HL-60 (cell line): ENCODE data around the gene POLK.
A peak's percentile ranks its signal among the peaks of the same experiment; 100 is the strongest.

Experiments used
- DNase-seq, 2 experiments: peaks; one replicate each; pipeline ENCODE4 v3.0.0-alpha.2; 2010 to 2020; ENCODE audit warnings: low read depth in 1 of 2, low spot score in 1 of 2
- H3K27ac ChIP-seq: fragments of 250-450 bp; sonication (Bioruptor Pico); replicated peaks from 2 replicates; pipeline ENCODE4 v1.5.1; 2020; ENCODE audit warnings: mild to moderate bottlenecking, moderate library complexity
- H3K27me3 ChIP-seq: fragments of 250-450 bp; sonication (Bioruptor Pico); 2 replicates; pipeline ENCODE4 v1.5.1; 2021; ENCODE audit warnings: mild to moderate bottlenecking, moderate library complexity; ENCODE audit not compliant: insufficient read depth, poor library complexity, severe bottlenecking
- H3K4me3 ChIP-seq: replicated peaks from 2 replicates; pipeline ENCODE4 v1.5.1; 2011; ENCODE audit warnings: mild to moderate bottlenecking, control low read depth, low read length; ENCODE audit not compliant: insufficient read depth
- GABPA ChIP-seq: IDR thresholded peaks from 2 replicates; pipeline ENCODE4 v1.6.1; 2012; ENCODE audit warnings: low read depth
- POLR2AphosphoS5 ChIP-seq: IDR thresholded peaks from 2 replicates; pipeline ENCODE4 v1.6.1; 2012; ENCODE audit warnings: low read depth
- REST ChIP-seq: IDR thresholded peaks from 2 replicates; pipeline ENCODE4 v1.6.1; 2012; ENCODE audit warnings: low read depth; ENCODE audit not compliant: insufficient replicate concordance
- SPI1 ChIP-seq: IDR thresholded peaks from 2 replicates; pipeline ENCODE4 v1.6.1; 2012; ENCODE audit warnings: low read depth, mild to moderate bottlenecking, borderline replicate concordance
- TF ChIP-seq, protein P1 (sequence below): IDR thresholded peaks from one replicate; pipeline ENCODE4 v1.5.1; 2011; ENCODE audit warnings: low read length, control low read depth, inconsistent platforms; ENCODE audit not compliant: insufficient read depth

Gene POLK

GRCh38 chr5:75566710-75567309, 55.1 kb downstream of the POLK start:
- peak; percentile 15 to 61 for DNase-seq
- H3K4me3 ChIP-seq = no peak overlapping the region
- TF ChIP-seq GABPA = no peak
- H3K27ac ChIP-seq = peak overlapping the region; percentile 51
- no peaks in the 10 kb centered on the region for H3K27me3 ChIP-seq

- no peaks in the 10 kb centered on the region for H3K27me3 ChIP-seq
- no peak overlapping the region for H3K4me3 ChIP-seq
- no peak overlapping the region; the same call in 1 of the 2 replicates for H3K27ac ChIP-seq
- peak in 1 of 2 experiments; percentile 1 for DNase-seq
- TF ChIP-seq POLR2AphosphoS5 (no peak), REST (no peak), GABPA (no peak), SPI1 (no peak)
- TF ChIP-seq, protein P1, sequence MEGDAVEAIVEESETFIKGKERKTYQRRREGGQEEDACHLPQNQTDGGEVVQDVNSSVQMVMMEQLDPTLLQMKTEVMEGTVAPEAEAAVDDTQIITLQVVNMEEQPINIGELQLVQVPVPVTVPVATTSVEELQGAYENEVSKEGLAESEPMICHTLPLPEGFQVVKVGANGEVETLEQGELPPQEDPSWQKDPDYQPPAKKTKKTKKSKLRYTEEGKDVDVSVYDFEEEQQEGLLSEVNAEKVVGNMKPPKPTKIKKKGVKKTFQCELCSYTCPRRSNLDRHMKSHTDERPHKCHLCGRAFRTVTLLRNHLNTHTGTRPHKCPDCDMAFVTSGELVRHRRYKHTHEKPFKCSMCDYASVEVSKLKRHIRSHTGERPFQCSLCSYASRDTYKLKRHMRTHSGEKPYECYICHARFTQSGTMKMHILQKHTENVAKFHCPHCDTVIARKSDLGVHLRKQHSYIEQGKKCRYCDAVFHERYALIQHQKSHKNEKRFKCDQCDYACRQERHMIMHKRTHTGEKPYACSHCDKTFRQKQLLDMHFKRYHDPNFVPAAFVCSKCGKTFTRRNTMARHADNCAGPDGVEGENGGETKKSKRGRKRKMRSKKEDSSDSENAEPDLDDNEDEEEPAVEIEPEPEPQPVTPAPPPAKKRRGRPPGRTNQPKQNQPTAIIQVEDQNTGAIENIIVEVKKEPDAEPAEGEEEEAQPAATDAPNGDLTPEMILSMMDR = no peak
Observed at GRCh38 chr5:75567710-75568109, 56.0 kb downstream of the POLK start.

DNA sequence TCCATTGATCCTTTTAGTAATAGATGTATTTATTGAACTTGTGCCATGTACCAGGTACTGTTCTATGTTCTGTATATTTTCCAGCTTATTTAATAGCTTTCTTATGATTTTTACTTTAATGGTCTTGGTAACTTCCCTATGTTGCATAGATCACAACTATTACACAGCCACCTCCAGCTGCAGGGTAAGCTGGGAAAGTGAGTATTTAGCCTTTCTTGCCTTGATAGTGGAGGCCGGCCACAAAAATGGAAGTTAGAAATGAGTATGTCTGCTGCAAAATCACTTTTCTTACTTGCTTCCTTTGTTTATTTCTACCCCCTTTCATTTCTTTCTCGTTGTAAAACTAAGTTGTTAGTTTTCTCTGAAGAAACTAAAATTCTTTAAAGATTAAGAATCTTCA, 56.5 kb downstream of the POLK start:
- TF ChIP-seq GABPA (no peak), SPI1 (no peak), POLR2AphosphoS5 (no peak), REST (no peak)
- TF ChIP-seq, protein P1 = no peak
- Histone ChIP-seq H3K27ac (no peak overlapping the region; the same call in 1 of the 2 replicates), H3K4me3 (no peak overlapping the region), H3K27me3 (no peaks in the 10 kb centered on the region)
- DNase-seq = peak in 1 of 2 experiments; percentile 1

DNA sequence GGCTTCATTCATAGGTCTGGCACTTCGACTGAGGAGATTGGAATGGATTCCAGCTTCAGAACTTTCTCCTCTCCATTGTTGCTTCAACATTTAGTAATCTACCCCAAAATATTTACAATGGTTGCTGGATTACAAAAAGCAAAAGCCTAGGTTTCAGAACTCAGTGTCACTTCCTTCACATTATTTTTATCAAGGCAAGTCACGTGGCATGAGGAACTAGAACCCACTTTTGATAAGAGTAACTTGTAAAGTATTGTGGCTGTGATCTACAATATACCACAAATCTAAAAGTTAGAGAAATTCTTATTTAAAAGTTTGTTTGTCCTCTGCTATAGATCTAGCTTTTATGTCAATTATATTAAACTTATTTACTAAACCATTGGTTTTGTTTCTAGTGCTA, 59.9 kb downstream of the POLK start:
- no peaks in the 10 kb centered on the region for H3K27me3 ChIP-seq

More for the DNA sequence above, 59.9 kb downstream of the POLK start:
- Histone ChIP-seq H3K27ac (no peak overlapping the region), H3K4me3 (no peak overlapping the region)
- TF ChIP-seq, protein P1 = no peak
- TF ChIP-seq SPI1 = no peak
- no peak for TF ChIP-seq POLR2AphosphoS5
- no peak for TF ChIP-seq GABPA
- no peak for TF ChIP-seq REST
- DNase-seq = no peak
